Stimulated activated CD4-positive, alpha-beta T cell treated with anti-CD3 and anti-CD28 coated beads, Interleukin-4, amount 100 ng/mL, for 48 hours (primary cell): ENCODE measurements around the gene KIF16B.
"Not testable (repeated sequence)": the region's sequence is repeated elsewhere in the genome, so short reads cannot be mapped to it uniquely, and the experiment has no call there.

Experiments used
- DNase-seq, 2 donors: peaks; one replicate each; pipeline ENCODE4 v3.0.0-alpha.2; 2020; ENCODE audit warnings: low read depth in 2 of 2

KIF16B gene

DNA sequence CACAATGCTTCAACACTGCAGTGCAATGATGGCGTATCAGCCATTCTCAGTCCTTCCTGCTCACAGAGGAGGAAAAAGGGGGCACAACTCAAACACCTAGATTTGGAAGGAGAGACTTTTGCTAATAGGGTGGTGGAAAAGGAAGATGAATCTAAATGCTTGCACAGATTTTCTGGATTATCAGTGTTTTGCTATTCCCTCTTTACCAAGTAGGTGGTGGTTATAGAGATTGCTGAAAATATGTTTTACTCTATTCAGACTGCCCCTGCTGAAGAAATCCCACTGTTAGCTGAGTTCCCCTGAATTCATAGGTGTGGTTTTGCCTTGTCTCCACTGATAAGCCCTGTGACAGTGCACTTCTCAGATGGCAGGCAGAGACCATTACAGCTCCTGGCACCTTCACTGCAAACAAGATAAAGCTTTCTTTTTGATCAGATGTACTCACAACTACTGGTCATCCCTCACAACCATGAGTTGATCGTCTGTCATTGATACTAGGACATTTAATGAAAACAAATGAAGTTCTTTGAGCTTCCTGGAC lies 311.4 kb downstream of the KIF16B start:
- DNase-seq = no peak

- no peak for DNase-seq
Observed at GRCh38 chr20:16260911-16261310, 312.3 kb downstream of the KIF16B start.

DNA sequence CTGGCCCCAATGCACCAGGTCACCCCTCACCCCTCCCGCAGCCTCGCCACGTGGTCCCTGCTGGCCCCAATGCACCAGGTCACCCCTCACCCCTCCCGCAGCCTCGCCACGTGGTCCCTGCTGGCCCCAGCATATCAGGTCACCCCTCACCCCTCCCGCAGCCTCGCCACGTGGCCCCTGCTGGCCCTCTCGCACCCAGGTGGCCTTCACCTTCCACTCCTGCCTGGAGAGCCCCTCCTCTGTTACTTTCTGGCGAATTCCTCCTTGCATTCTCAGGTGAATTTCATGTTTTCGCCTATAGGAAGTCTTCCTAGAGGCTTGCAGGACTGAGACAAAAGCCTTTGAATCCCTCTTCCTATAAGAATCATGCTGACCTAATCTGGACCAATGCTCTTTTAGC lies 313.1 kb downstream of the KIF16B start:
- not testable (repeated sequence) for DNase-seq

DNA sequence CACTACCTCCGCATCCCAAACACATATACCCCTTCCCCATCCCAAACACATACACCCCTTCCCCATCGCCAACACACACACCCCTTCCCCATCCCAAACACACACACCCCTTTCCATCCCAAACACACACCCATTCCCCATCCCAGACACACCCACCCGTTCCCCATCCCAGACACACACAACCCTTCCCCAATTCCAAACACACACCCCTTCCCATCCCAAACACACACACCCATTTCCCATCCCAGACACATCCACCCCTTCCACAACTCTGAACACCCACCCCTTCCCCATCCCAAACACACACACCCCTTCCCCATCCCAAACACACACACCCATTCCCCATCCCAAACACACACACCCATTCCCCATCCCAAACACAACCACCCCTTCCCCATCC lies 314.5 kb downstream of the KIF16B start:
- DNase-seq = no peak

- no peak for DNase-seq
Observed at GRCh38 chr20:16257813-16258430, 315.3 kb downstream of the KIF16B start.

- DNase-seq = no peak
Observed at GRCh38 chr20:16257021-16257420, 316.2 kb downstream of the KIF16B start.

- DNase-seq = no peak
Observed at GRCh38 chr20:16246870-16247269, 326.4 kb downstream of the KIF16B start.

GRCh38 chr20:16246291-16246690 lies 327.0 kb downstream of the KIF16B start:
- DNase-seq = no peak

- DNase-seq = no peak
Observed at GRCh38 chr20:16245879-16246278, 327.4 kb downstream of the KIF16B start.

DNA sequence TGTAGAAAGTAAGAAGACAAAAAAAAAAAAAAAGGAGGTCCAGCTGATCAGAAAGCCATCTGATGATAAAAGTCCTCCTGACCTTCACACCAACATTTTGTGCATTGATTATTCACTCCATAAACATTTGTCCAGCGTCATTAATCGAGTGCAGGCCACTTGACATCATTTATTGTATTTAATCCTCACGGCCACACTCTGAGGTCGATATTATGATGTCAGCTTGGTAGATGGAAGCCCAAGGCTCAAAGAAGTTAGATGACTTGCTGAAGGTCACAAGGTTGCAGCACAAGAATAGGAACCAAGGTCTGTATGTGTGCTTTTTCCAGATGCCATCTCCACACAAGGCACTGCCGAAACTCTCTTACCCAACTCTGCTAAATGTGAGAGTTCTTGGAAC lies 328.4 kb downstream of the KIF16B start:
- no peak for DNase-seq

- DNase-seq = no peak
Observed at GRCh38 chr20:16243470-16243869, 329.8 kb downstream of the KIF16B start.

GRCh38 chr20:16241911-16242310 lies 331.3 kb downstream of the KIF16B start:
- no peak for DNase-seq

GRCh38 chr20:16240355-16240754 lies 332.9 kb downstream of the KIF16B start:
- DNase-seq = no peak

- DNase-seq = no peak
Observed at GRCh38 chr20:16236589-16237241, 336.5 kb downstream of the KIF16B start.

DNA sequence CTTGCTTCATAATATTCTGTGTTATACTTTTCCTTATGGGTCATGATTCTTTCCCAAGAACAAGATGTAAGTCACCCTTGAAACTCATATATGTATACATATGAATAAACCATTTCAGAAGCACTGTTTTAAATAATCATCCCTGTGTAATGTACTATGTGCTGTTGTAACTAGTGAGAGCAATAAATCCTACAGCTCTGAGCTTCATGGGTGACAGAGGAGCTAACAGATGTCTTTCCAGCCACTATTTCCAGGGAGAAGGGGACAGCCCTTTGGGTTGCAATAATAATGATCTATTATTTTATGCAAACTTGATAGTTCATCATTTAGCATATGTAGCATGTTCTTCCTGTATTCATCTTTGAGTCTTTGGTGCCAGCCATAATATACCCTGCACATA lies 342.8 kb downstream of the KIF16B start:
- no peak for DNase-seq

DNA sequence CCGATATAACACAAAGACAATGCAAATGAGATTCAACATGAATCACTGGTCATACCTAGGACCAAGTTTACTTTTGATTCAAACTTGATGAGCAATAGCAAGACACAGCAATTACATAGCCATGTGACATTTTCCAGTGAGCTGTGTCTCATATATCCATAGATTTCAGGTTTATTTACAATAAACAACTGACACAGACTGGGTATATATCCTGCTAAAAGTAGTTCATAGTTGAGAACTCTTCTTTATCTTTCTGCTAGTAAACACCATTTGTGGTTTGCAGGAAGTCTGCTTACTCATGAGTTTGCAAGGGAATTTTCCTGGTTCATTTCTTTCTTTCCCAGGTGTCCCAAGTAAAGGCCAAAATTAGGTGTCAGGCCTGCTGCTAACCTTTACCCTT lies 343.4 kb downstream of the KIF16B start:
- no peak for DNase-seq

DNA sequence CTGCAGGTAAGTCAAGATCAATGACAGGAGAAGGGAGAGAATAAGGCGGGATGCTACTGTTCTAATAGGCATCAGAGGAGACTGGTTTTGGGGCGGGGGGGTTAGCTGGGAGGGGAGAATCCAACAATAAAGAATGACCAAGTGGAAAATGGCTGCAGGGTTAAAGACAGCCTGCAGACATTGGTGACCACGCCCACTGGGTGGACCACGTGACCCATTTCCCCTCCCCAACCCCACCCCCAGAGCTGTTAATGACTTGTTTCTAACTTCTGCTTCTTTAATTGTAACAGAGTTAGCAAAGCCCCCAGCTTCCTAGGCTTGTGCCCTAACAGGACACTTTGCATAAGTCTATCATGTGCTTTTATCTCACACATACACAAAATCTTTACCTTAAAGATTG lies 344.5 kb downstream of the KIF16B start:
- no peak for DNase-seq

- DNase-seq = not testable (repeated sequence)
Observed at GRCh38 chr20:16226961-16227360, 346.3 kb downstream of the KIF16B start.

GRCh38 chr20:16224836-16225235 lies 348.4 kb downstream of the KIF16B start:
- no peak for DNase-seq

DNA sequence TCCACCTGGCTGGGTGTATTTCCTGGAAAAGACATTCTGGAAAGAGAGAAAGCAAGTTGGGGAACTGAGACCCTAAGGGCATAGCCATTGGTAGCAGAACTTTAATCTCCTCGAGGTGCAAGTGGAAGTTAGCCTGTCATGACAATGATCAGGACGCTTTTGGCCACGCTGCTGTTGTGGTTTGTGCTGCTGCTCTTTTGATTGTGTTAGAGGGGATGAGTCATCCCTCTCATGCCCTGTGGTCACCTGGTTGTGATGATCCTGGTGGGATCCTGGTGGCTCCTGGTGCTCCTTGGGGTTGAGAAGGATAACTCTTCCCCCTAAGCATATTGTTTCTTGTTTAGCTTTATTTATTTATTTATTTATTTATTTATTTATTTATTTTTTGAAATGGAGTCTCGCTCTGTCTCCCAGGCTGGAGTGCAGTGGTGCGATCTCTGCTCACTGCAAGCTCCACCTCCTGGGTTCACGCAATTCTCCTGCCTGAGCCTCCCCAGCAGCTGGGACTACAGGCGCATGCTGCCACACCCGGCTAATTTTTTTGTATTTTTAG lies 350.3 kb downstream of the KIF16B start:
- DNase-seq = no peak
